ENCODE results near the gene KSR2. TPM values are rescaled to one million over a fixed set of nuclear protein-coding genes. Genes with fewer than 3 reads are reported as not detected.

Gene KSR2
- total RNA-seq, 1 experiment from 2014 or later, result 0.15 TPM

DNA sequence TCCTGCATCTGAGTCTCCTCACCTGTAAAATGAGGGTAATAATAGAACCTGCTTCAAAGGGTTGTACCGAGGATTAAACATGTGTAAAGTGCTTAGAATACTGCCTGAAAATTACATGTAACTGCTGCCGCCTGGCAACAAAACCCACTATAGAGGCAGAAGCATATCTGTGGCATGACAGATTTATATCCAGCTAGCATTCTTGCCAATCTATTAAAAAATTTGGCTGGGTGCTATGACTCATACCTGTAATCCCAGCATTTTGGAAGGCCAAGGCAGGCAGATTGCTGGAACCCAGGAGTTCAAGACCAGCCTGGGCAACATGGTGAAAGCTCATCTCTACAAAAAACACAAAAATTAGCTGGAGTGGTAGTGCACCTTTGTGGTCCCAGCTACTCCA is 16.4 kb upstream of the KSR2 start:
- no peaks in the 10 kb centered on the region for H3K27me3 ChIP-seq (ENCODE audit: control insufficient read depth, insufficient read depth, low read length)
- H3K9me3 ChIP-seq (ENCODE audit: control insufficient read depth, insufficient read depth, low read depth, low read length), result no peaks in the 10 kb centered on the region
- no peaks in the 10 kb centered on the region for H3K4me1 ChIP-seq (ENCODE audit: control insufficient read depth, insufficient read depth, low read length)
- DNase-seq (ENCODE audit: low read depth, low spot score), result no peak
- BruUV-seq (replicated peaks), result no TSS peak
- no peak for TF ChIP-seq CTCF (IDR thresholded peaks at IDR 0.05)
- TF ChIP-seq POLR2AphosphoS5 (IDR thresholded peaks at IDR 0.05; ENCODE audit: low read depth, low read length), result no peak
- TF ChIP-seq TCF7L2 (IDR thresholded peaks at IDR 0.05; ENCODE audit: low read depth, low read length), result no peak
- no peak for TF ChIP-seq SIN3A (IDR thresholded peaks at IDR 0.05; ENCODE audit: borderline replicate concordance, insufficient read depth, low read depth, low read length)
- TF ChIP-seq REST (IDR thresholded peaks at IDR 0.05; ENCODE audit: insufficient read depth in 1 of 2, low read depth in 2 of 2, low read length in 1 of 2), result no peak
- no peak for ATAC-seq
- in situ Hi-C loops (cut with HindIII; ENCODE audit: low pct_unique_long_range_greater_than_20kb, low sequenced_read_pairs), result no loop called here
- POLR2A ChIA-PET, result no interaction called here
- no peak overlapping the region for H3K27ac ChIP-seq (ENCODE audit: low read length)
- no peak overlapping the region for H3K4me3 ChIP-seq (ENCODE audit: low read depth in 2 of 2, low read length in 2 of 2)
- H3K36me3 ChIP-seq (ENCODE audit: control insufficient read depth, insufficient read depth, low read length), result no peaks in the 10 kb centered on the region
- CTCF ChIA-PET, result no interaction called here
- intact Hi-C loops (cut with micrococcal nuclease; ENCODE audit: unreplicated experiment), result no loop called here

- no peaks in the 10 kb centered on the region for H3K4me1 ChIP-seq (ENCODE audit: control insufficient read depth, insufficient read depth, low read length)
- no peaks in the 10 kb centered on the region; the same call in 1 of the 2 replicates for H3K27me3 ChIP-seq (ENCODE audit: control insufficient read depth, insufficient read depth, low read length)
- no peaks in the 10 kb centered on the region for H3K36me3 ChIP-seq (ENCODE audit: control insufficient read depth, insufficient read depth, low read length)
- H3K9me3 ChIP-seq (ENCODE audit: control insufficient read depth, insufficient read depth, low read depth, low read length), result no peaks in the 10 kb centered on the region
- no TSS peak for BruUV-seq (replicated peaks)
- in situ Hi-C loops (cut with HindIII; ENCODE audit: low pct_unique_long_range_greater_than_20kb, low sequenced_read_pairs) (no loop called here), intact Hi-C loops (cut with micrococcal nuclease; ENCODE audit: unreplicated experiment) (no loop called here)
- H3K27ac ChIP-seq (ENCODE audit: low read length), result no peak overlapping the region
- no peak for TF ChIP-seq TCF7L2 (IDR thresholded peaks at IDR 0.05; ENCODE audit: low read depth, low read length)
- TF ChIP-seq REST (IDR thresholded peaks at IDR 0.05; ENCODE audit: insufficient read depth in 1 of 2, low read depth in 2 of 2, low read length in 1 of 2), result no peak
- no peak for TF ChIP-seq CTCF (IDR thresholded peaks at IDR 0.05)
- no peak for TF ChIP-seq POLR2AphosphoS5 (IDR thresholded peaks at IDR 0.05; ENCODE audit: low read depth, low read length)
- no peak for TF ChIP-seq SIN3A (IDR thresholded peaks at IDR 0.05; ENCODE audit: borderline replicate concordance, insufficient read depth, low read depth, low read length)
- ChIA-PET POLR2A (no interaction called here), CTCF (no interaction called here)
- DNase-seq (ENCODE audit: low read depth, low spot score) (no peak), ATAC-seq (no peak)
- H3K4me3 ChIP-seq (ENCODE audit: low read depth in 2 of 2, low read length in 2 of 2), result no peak overlapping the region
Observed at GRCh38 chr12:117981267-117981666, 12.5 kb upstream of the KSR2 start.
